ENCODE measurements around the gene DNAJB1. TPM values are rescaled to one million over a fixed set of nuclear protein-coding genes. Genes with fewer than 3 reads are reported as not detected.

Gene DNAJB1
- total and polyA plus RNA-seq, 2 of the 4 experiments (the other 2 are of a cell fraction): 88.2 to 95.4 TPM

DNA sequence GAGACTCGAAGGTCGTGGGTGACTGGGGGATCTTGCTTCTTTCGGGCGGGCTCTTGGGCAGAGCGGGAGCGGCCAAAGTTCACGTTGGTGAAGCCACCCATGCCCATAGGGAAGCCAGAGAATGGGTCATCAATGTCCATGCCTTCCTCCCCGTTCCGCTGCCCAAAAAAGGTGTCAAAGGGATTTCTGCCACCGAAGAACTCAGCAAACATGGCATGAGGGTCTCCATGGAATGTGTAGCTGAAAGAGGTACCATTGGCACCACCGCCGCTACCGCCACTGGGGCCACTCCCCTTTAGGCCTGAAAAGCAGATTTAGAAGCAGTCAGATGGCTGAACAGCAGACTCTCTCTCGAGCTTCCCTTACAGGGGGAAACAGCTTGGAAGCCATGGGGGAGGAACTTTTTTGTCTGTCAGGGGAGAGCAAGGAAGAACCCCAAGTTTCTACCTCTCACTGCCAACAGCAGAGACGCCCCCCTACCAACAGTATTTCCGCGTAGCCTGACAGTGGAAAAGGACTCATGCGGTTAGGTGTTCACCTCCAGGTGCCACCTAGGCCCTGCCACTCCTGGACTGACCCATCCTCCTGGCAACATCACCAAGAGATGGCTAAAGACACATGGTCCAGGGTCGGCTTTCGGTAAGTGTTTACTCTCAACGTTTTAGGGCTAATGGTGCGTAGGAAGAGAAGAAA, 1.3 kb downstream of the DNAJB1 start (continued):
- 0 out of 2 replicates have a peak, but pooled peaks have one; percentile 11 for TF ChIP-seq MXI1 (IDR thresholded peaks at IDR 0.05; ENCODE audit: borderline replicate concordance, low read depth, low read length)

DNA sequence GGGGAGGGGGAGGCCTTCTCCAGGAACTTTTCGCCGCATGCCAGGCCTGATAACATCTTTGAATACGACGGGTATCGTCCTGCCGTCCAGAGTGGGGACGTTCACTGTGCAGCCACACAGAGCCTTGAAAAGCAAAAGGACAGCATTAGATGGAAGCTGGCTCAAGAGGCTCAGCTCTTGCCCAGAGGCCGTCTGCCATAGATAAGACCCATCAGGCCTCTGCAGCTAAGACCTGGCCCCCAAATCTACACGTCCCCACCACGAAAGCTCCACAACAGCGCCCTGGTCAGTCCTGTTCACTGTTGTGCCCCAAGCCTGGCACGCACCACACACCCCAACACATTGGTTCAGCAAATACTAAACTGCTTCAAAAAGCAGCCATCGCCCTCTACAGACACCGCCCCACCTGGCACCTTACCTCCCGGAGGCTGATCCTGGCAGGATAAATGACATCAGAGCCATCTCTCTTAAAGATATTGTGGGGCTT, 2.1 kb downstream of the DNAJB1 start:
- H3K79me1 ChIP-seq (ENCODE audit: low read depth in 1 of 2, low read length in 2 of 2): peaks cover 23 to 59% of the 10 kb centered on the region in 2 experiments
- no peak overlapping the region for H3K4ac ChIP-seq (ENCODE audit: low read depth, low read length)
- no peak overlapping the region for H4K91ac ChIP-seq (ENCODE audit: insufficient read depth, low read depth, low read length)
- H3K27ac ChIP-seq (ENCODE audit: insufficient read depth, low read length): no peak overlapping the region
- CTCF ChIA-PET: no interaction called here
- no peak overlapping the region for H2AFZ ChIP-seq (replicated peaks; ENCODE audit: low read length, poor library complexity)
- no TSS peak for BruUV-seq (replicated peaks)
- H4K8ac ChIP-seq (ENCODE audit: low read depth in 2 of 2, low read length in 2 of 2): no peak overlapping the region
- peak overlapping the region; percentile 87; the same call in 1 of the 2 replicates for H3K23ac ChIP-seq (ENCODE audit: low read depth, low read length)
- TF ChIP-seq POLR2A (IDR thresholded peaks at IDR 0.05; ENCODE audit: low read depth, low read length) (0 out of 2 replicates have a peak, but pooled peaks have one; percentile 4), BHLHE40 (IDR thresholded peaks at IDR 0.05; ENCODE audit: low read depth, low read length) (no peak), RFX5 (IDR thresholded peaks at IDR 0.05; ENCODE audit: low read depth, low read length) (no peak), MAZ (IDR thresholded peaks at IDR 0.05; ENCODE audit: borderline replicate concordance, low read depth, low read length) (no peak), RAD21 (IDR thresholded peaks at IDR 0.05; ENCODE audit: low read length) (no peak), MAFK (IDR thresholded peaks at IDR 0.05; ENCODE audit: low read depth, low read length) (no peak), CHD1 (IDR thresholded peaks at IDR 0.05; ENCODE audit: low read depth, low read length) (no peak), CEBPB (IDR thresholded peaks at IDR 0.05; ENCODE audit: low read depth, low read length) (no peak)
- WGBS, 2 experiments (ENCODE audit: extremely low coverage in 2 of 2, insufficient read length in 1 of 2): 82% methylated on average over 9 of the region's 15 CpGs; no CpG with 5 or more reads in 1 of the 2 experiments
- no peak for DNase-seq
- H2BK5ac ChIP-seq (ENCODE audit: low read depth, low read length, poor library complexity, severe bottlenecking): no peak overlapping the region
- ATAC-seq (ENCODE audit: low read depth): no peak
- H3K9me3 ChIP-seq (ENCODE audit: control insufficient read depth, insufficient read depth, low read length): no peaks in the 10 kb centered on the region
- H3K4me2 ChIP-seq (ENCODE audit: low read depth, low read length): peak overlapping the region; percentile 98
- H3K14ac ChIP-seq (replicated peaks; ENCODE audit: low read depth, low read length): 0 out of 2 replicates have a peak overlapping the region, but pooled peaks have one; percentile 14
- 0 out of 2 replicates have a peak overlapping the region, but pooled peaks have one; percentile 3 for H2AK5ac ChIP-seq (ENCODE audit: low read depth, low read length)
- H4K5ac ChIP-seq (ENCODE audit: low read depth, low read length): no peak overlapping the region
- no peak overlapping the region for H2BK20ac ChIP-seq (ENCODE audit: low read depth, low read length)
- no peak overlapping the region for H3K18ac ChIP-seq (ENCODE audit: low read depth, low read length)
- peak overlapping the region; percentile 3; the same call in 1 of the 2 replicates for H3K4me3 ChIP-seq (ENCODE audit: insufficient read depth, low read depth, low read length)
- H3K4me1 ChIP-seq (ENCODE audit: control insufficient read depth, insufficient read depth, low read length): peaks cover 18% of the 10 kb centered on the region
- H2BK15ac ChIP-seq (ENCODE audit: low read depth, low read length): no peak overlapping the region
- H3K56ac ChIP-seq (ENCODE audit: extremely low read depth, insufficient read depth, low read length): no peak overlapping the region
- intact Hi-C loops (cut with micrococcal nuclease): no loop called here
- H2BK120ac ChIP-seq (ENCODE audit: low read depth, low read length): no peak overlapping the region
- H4K20me1 ChIP-seq (ENCODE audit: insufficient read depth, low read length): peaks cover 43% of the 10 kb centered on the region
- in situ Hi-C loops (cut with MboI; ENCODE audit: low sequenced_read_pairs): no loop called here
- H3K9ac ChIP-seq (ENCODE audit: low read depth, low read length): no peak overlapping the region
- dilution Hi-C loops (cut with HindIII; ENCODE audit: low sequenced_read_pairs, unreplicated experiment): no loop called here
- no peaks in the 10 kb centered on the region for H3K27me3 ChIP-seq (ENCODE audit: control insufficient read depth, insufficient read depth, low read length)
- POLR2A ChIA-PET (ENCODE audit: unreplicated experiment): interaction anchor here (0.7 kb wide), 1 partner anchor 13 kb away, joined by 3 read pairs; no protein-coding TSS in a partner anchor
- H3K9me1 ChIP-seq (ENCODE audit: insufficient read depth, low read length): peaks cover 23% of the 10 kb centered on the region
- H2AK9ac ChIP-seq (replicated peaks; ENCODE audit: low read depth, low read length, poor library complexity): peak overlapping the region; percentile 38
- peaks cover 27% of the 10 kb centered on the region for H3K36me3 ChIP-seq (ENCODE audit: control insufficient read depth, insufficient read depth, low read length)

Data from IMR-90 (cell line).